Measurements from ENCODE around the gene UGT8. TPM values are rescaled to one million over a fixed set of nuclear protein-coding genes. Genes with fewer than 3 reads are reported as not detected.
"Not testable (repeated sequence)": the region's sequence is repeated elsewhere in the genome, so short reads cannot be mapped to it uniquely, and the experiment has no call there.

The UGT8 gene
- total and polyA plus RNA-seq, 3 donors from 2014 or later: 4.1 to 6.9 (median 5.6) TPM

DNA sequence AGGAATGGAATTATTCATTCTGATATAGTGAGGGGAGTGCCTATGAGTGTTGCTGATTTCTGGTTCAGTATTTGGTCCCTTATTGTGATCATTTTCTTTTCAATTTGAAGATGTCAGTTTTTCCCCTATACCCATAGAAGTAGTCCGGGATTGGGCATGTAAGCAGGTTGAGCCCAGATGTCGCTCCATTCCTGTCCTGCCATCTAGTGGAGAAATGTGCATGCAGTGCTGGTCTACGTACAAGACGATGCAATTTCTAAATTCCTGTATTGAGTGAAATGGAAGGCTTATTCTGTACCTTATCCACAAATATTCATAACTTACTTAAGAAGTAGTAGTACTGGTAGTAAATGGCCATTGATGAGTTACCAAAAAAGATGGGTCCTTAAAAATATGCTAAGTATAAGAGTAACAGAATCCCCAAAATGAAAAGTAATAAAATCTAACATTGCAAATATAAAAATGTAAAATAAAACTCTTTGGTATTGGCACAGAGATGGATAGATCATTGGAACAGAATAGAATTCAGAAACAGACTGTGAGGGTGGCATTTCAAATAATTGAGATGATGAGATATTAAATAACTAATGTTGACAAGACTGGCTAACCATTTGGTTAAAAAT is 60.9 kb downstream of the UGT8 start:
- DNase-seq: peak; percentile 73
- no peaks in the 10 kb centered on the region for H3K27me3 ChIP-seq
- H3K9me3 ChIP-seq: no peaks in the 10 kb centered on the region
- intact Hi-C loops (cut with DNase I; ENCODE audit: low total_unique reads): loop anchor here (10.0 kb wide), 1 partner anchor 275 kb away; no protein-coding TSS in a partner anchor
- no peak for TF ChIP-seq POLR2A (IDR thresholded peaks at IDR 0.05)
- TF ChIP-seq, protein P1, sequence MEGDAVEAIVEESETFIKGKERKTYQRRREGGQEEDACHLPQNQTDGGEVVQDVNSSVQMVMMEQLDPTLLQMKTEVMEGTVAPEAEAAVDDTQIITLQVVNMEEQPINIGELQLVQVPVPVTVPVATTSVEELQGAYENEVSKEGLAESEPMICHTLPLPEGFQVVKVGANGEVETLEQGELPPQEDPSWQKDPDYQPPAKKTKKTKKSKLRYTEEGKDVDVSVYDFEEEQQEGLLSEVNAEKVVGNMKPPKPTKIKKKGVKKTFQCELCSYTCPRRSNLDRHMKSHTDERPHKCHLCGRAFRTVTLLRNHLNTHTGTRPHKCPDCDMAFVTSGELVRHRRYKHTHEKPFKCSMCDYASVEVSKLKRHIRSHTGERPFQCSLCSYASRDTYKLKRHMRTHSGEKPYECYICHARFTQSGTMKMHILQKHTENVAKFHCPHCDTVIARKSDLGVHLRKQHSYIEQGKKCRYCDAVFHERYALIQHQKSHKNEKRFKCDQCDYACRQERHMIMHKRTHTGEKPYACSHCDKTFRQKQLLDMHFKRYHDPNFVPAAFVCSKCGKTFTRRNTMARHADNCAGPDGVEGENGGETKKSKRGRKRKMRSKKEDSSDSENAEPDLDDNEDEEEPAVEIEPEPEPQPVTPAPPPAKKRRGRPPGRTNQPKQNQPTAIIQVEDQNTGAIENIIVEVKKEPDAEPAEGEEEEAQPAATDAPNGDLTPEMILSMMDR (IDR thresholded peaks at IDR 0.05): peak; percentile 19 to 67 (median 41)
- no peaks in the 10 kb centered on the region for H3K4me1 ChIP-seq
- H3K4me3 ChIP-seq: no peak overlapping the region
- H3K27ac ChIP-seq: no peak overlapping the region
- H3K36me3 ChIP-seq (ENCODE audit: low read depth, missing control alignments): no peaks in the 10 kb centered on the region
- WGBS, 2 donors: 23 to 52% methylated on average over 4 of the region's 4 CpGs

DNA sequence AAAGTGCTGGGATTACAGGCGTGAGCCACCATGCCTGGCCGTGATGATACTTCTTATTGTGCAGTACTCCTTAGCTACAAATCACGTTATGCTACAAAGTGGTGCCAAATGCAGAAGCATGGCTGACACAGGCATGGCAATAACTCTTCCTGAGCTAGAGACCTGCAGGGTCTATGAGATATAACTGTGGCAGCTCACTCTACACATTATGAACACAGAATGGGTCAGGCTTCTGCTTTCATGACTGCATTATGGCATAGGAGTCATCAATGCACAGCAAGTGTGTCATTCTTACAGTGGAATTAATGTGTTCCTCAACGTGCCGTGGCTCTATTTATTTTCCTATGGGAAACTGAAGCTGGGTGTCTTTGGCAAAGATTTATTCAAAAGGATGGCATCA is 64.5 kb downstream of the UGT8 start:
- no peaks in the 10 kb centered on the region for H3K27me3 ChIP-seq
- no peaks in the 10 kb centered on the region for H3K9me3 ChIP-seq
- H3K4me3 ChIP-seq: no peak overlapping the region
- no peaks in the 10 kb centered on the region for H3K4me1 ChIP-seq
- H3K27ac ChIP-seq: no peak overlapping the region
- TF ChIP-seq, protein P1 (IDR thresholded peaks at IDR 0.05): no peak
- no peak for TF ChIP-seq POLR2A (IDR thresholded peaks at IDR 0.05)
- no peak for DNase-seq
- 88 to 91% methylated on average over 5 of the region's 5 CpGs for WGBS, 2 donors
- intact Hi-C loops (cut with DNase I; ENCODE audit: low total_unique reads): no loop called here
- no peaks in the 10 kb centered on the region for H3K36me3 ChIP-seq (ENCODE audit: low read depth, missing control alignments)

DNA sequence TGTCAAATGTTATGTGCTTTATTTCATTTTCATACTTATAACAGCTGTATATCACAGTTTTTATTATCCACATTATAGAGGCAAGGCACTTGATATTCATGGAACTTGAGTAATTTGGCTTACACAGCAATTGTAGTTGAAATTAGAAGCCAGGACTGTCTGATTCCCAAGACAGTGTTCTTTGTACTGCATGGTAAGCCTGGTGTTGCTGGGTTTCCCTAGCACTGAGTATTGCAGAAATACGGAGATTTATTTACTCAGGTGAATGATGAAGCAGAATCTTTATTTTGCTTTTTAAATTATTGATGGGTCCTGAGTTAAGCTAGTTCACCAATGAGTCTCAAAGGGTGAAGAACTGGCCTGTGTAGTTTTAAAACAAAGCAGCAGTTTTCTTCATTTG is 70.0 kb downstream of the UGT8 start:
- intact Hi-C loops (cut with DNase I; ENCODE audit: low total_unique reads): no loop called here
- no peak for TF ChIP-seq POLR2A (IDR thresholded peaks at IDR 0.05)
- TF ChIP-seq, protein P1 (IDR thresholded peaks at IDR 0.05): no peak
- WGBS, 2 donors: 85 to 97% methylated on average over 1 of the region's 1 CpG

DNA sequence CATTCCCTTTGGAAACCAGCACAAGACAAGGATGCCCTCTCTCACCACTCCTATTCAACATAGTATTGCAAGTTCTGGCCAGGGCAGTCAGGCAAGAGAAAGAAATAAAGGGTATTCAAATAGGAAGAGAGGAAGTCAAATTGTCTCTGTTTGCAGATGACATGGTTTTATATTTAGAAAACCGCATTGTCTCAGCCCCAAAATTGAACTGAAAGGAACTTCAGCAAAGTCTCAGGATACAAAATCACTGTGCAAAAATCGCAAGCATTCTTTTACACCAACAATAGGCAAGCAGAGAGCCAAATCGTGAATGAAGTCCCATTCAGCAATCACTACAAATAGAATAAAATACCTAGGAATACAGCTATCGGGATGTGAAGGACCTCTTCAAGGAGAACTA is 72.1 kb downstream of the UGT8 start:
- H3K4me3 ChIP-seq; H3K36me3 ChIP-seq (ENCODE audit: low read depth, missing control alignments); intact Hi-C loops (cut with DNase I; ENCODE audit: low total_unique reads); H3K27me3 ChIP-seq; DNase-seq; H3K4me1 ChIP-seq; H3K9me3 ChIP-seq; H3K27ac ChIP-seq: not testable (repeated sequence)
- 85 to 91% methylated on average over 4 of the region's 4 CpGs for WGBS, 2 donors

More for the DNA sequence above, 70.0 kb downstream of the UGT8 start:
- Histone ChIP-seq H3K4me3 (no peak overlapping the region), H3K27ac (no peak overlapping the region), H3K9me3 (no peaks in the 10 kb centered on the region), H3K36me3 (ENCODE audit: low read depth, missing control alignments) (no peaks in the 10 kb centered on the region), H3K27me3 (no peaks in the 10 kb centered on the region), H3K4me1 (no peaks in the 10 kb centered on the region)
- DNase-seq: no peak

DNA sequence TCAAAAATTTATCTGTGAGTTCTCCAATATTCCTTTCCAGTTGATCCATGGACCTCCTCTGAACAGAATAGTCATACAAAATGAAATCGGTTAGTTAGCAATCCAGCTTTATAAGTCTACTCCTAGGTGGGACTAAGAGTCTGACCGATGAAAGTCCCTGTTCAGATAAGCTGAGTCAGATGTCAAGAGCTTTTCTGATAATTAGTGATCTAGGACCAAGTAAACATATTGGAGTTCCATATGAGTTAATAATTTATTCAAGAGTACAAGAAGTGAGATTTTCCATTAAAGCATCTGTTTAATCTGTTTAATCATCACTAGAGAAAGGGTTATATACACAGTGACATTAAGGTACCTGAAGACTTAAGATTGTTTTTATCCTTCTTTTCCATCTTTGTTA is 74.7 kb downstream of the UGT8 start:
- Histone ChIP-seq H3K27me3 (no peaks in the 10 kb centered on the region), H3K4me1 (no peaks in the 10 kb centered on the region), H3K4me3 (no peak overlapping the region), H3K36me3 (ENCODE audit: low read depth, missing control alignments) (no peaks in the 10 kb centered on the region), H3K27ac (no peak overlapping the region), H3K9me3 (no peaks in the 10 kb centered on the region)
- intact Hi-C loops (cut with DNase I; ENCODE audit: low total_unique reads): no loop called here
- WGBS, 2 donors: 84 to 93% methylated on average over 2 of the region's 2 CpGs
- no peak for DNase-seq
- no peak for TF ChIP-seq POLR2A (IDR thresholded peaks at IDR 0.05)
- TF ChIP-seq, protein P1 (IDR thresholded peaks at IDR 0.05): no peak

Measured in testis (tissue), 3 donors.